NB4 (cell line): Measurements from ENCODE around the gene ACOX1.

ENCODE experiments used
- CTCF ChIP-seq: IDR thresholded peaks from one replicate; pipeline ENCODE4 v1.5.1; 2012; ENCODE audit warnings: low read depth, low read length
- MYC ChIP-seq: IDR thresholded peaks from 2 replicates; pipeline ENCODE4 v1.6.1; 2011; ENCODE audit warnings: low read depth, low read length
- POLR2A ChIP-seq: IDR thresholded peaks from 2 replicates; pipeline ENCODE4 v1.6.1; 2011; ENCODE audit warnings: mild to moderate bottlenecking; ENCODE audit not compliant: insufficient read length; ENCODE audit errors: extremely low read depth
- TF ChIP-seq, protein P1 (sequence below): IDR thresholded peaks from 2 replicates; pipeline ENCODE4 v1.6.1; 2011; ENCODE audit warnings: low read depth, low read length

DNA sequence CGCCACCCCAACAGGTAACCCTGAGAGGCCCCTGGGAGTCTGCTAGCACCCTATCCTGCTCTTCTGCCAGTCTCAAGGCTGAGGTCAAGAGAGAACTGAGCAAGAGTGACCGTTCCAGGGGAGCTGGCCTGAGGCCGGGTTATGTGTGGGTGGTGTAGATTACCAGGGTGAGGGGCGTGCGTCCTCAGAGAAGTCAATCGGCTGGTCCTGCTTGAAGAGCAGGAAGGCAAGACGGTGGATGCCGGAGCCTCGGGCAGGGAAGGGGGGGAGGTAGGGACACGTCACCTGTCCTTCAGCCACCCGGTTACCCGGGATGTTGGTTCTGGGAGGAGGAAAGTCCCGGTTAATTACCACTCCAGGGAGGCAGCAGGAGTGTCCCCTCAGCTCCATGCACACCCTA is 79.6 kb downstream of the ACOX1 start:
- TF ChIP-seq CTCF (no peak), POLR2A (no peak), MYC (no peak)
- TF ChIP-seq, protein P1, sequence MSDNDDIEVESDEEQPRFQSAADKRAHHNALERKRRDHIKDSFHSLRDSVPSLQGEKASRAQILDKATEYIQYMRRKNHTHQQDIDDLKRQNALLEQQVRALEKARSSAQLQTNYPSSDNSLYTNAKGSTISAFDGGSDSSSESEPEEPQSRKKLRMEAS, result no peak
